Measurements from ENCODE around the gene CALCA.

- TF ChIP-seq SMC3 (IDR thresholded peaks at IDR 0.05; ENCODE audit: low read depth, low read length) (no peak), CTCF (conservative IDR thresholded peaks at IDR 0.05; ENCODE audit: low read depth, low read length) (no peak)
Observed at GRCh38 chr11:14973621-14974514, 1.7 kb upstream of the CALCA start.
